ENCODE results near the gene YTHDF1. TPM values are rescaled to one million over a fixed set of nuclear protein-coding genes. Genes with fewer than 3 reads are reported as not detected.
A peak's percentile ranks its signal among the peaks of the same experiment; 100 is the strongest.

The YTHDF1 gene
- total and polyA plus RNA-seq, 2 donors = 18.6 to 38.2 TPM

- no peak overlapping the region for H3K4me3 ChIP-seq (ENCODE audit: low read length in 2 of 2)
- H3K27ac ChIP-seq (ENCODE audit: low read depth in 1 of 2, low read length in 1 of 2) = no peak overlapping the region
- 90% methylated on average over 11 of the region's 11 CpGs for WGBS
- H3K27me3 ChIP-seq (ENCODE audit: control insufficient read depth in 2 of 2, insufficient read depth in 1 of 2, low read length in 1 of 2) = peaks cover 55 to 78% of the 10 kb centered on the region in 2 donors
- H3K36me3 ChIP-seq (ENCODE audit: control insufficient read depth in 2 of 2, insufficient read depth in 2 of 2, low read length in 1 of 2) = no peaks in the 10 kb centered on the region
- H3K4me1 ChIP-seq (ENCODE audit: control insufficient read depth in 2 of 2, insufficient read depth in 2 of 2, low read length in 2 of 2) = peaks cover 0 to 5% of the 10 kb centered on the region in 2 donors
- no peak for DNase-seq (ENCODE audit: low read depth in 6 of 9, low spot score in 9 of 9)
- H3K9me3 ChIP-seq (ENCODE audit: control insufficient read depth in 2 of 2, insufficient read depth in 1 of 2, low read length in 1 of 2) = peaks cover 0 to 4% of the 10 kb centered on the region in 2 donors
Observed at GRCh38 chr20:63180569-63181185, 35.3 kb downstream of the YTHDF1 start.

- WGBS = 30% methylated on average over 14 of the region's 14 CpGs
- Histone ChIP-seq H3K4me3 (ENCODE audit: low read length in 2 of 2) (no peak overlapping the region), H3K9me3 (ENCODE audit: control insufficient read depth in 2 of 2, insufficient read depth in 1 of 2, low read length in 1 of 2) (peaks cover 0 to 4% of the 10 kb centered on the region in 2 donors), H3K36me3 (ENCODE audit: control insufficient read depth in 2 of 2, insufficient read depth in 2 of 2, low read length in 1 of 2) (no peaks in the 10 kb centered on the region), H3K27ac (ENCODE audit: low read depth in 1 of 2, low read length in 1 of 2) (no peak overlapping the region), H3K4me1 (ENCODE audit: control insufficient read depth in 2 of 2, insufficient read depth in 2 of 2, low read length in 2 of 2) (peaks cover 0 to 5% of the 10 kb centered on the region in 2 donors), H3K27me3 (ENCODE audit: control insufficient read depth in 2 of 2, insufficient read depth in 1 of 2, low read length in 1 of 2) (peaks cover 63 to 85% of the 10 kb centered on the region in 2 donors)
- no peak for DNase-seq (ENCODE audit: low read depth in 6 of 9, low spot score in 9 of 9)
Observed at GRCh38 chr20:63179687-63180568, 36.0 kb downstream of the YTHDF1 start.

- Histone ChIP-seq H3K4me3 (ENCODE audit: low read length in 2 of 2) (peak overlapping the region in 1 of 2 donors; percentile 42), H3K9me3 (ENCODE audit: control insufficient read depth in 2 of 2, insufficient read depth in 1 of 2, low read length in 1 of 2) (peaks cover 0 to 4% of the 10 kb centered on the region in 2 donors), H3K4me1 (ENCODE audit: control insufficient read depth in 2 of 2, insufficient read depth in 2 of 2, low read length in 2 of 2) (peaks cover 0 to 5% of the 10 kb centered on the region in 2 donors), H3K27me3 (ENCODE audit: control insufficient read depth in 2 of 2, insufficient read depth in 1 of 2, low read length in 1 of 2) (peaks cover 71 to 94% of the 10 kb centered on the region in 2 donors), H3K27ac (ENCODE audit: low read depth in 1 of 2, low read length in 1 of 2) (no peak overlapping the region), H3K36me3 (ENCODE audit: control insufficient read depth in 2 of 2, insufficient read depth in 2 of 2, low read length in 1 of 2) (no peaks in the 10 kb centered on the region)
- DNase-seq (ENCODE audit: low read depth in 6 of 9, low spot score in 9 of 9) = peak; percentile 18 to 76 (median 42)
- WGBS = 2% methylated on average over 74 of the region's 74 CpGs
Observed at GRCh38 chr20:63178889-63179686, 36.8 kb downstream of the YTHDF1 start.

- peaks cover 0 to 5% of the 10 kb centered on the region in 2 donors for H3K4me1 ChIP-seq (ENCODE audit: control insufficient read depth in 2 of 2, insufficient read depth in 2 of 2, low read length in 2 of 2)
- no peak overlapping the region for H3K27ac ChIP-seq (ENCODE audit: low read depth in 1 of 2, low read length in 1 of 2)
- H3K9me3 ChIP-seq (ENCODE audit: control insufficient read depth in 2 of 2, insufficient read depth in 1 of 2, low read length in 1 of 2) = peaks cover 0 to 4% of the 10 kb centered on the region in 2 donors
- no peak for DNase-seq (ENCODE audit: low read depth in 6 of 9, low spot score in 9 of 9)
- peaks cover 77 to 97% of the 10 kb centered on the region in 2 donors for H3K27me3 ChIP-seq (ENCODE audit: control insufficient read depth in 2 of 2, insufficient read depth in 1 of 2, low read length in 1 of 2)
- 4% methylated on average over 49 of the region's 49 CpGs for WGBS
- H3K4me3 ChIP-seq (ENCODE audit: low read length in 2 of 2) = peak overlapping the region in 1 of 2 donors; percentile 42
- H3K36me3 ChIP-seq (ENCODE audit: control insufficient read depth in 2 of 2, insufficient read depth in 2 of 2, low read length in 1 of 2) = no peaks in the 10 kb centered on the region
Observed at GRCh38 chr20:63178446-63178820, 37.5 kb downstream of the YTHDF1 start.

GRCh38 chr20:63177785-63178445, 38.0 kb downstream of the YTHDF1 start:
- no peaks in the 10 kb centered on the region for H3K36me3 ChIP-seq (ENCODE audit: control insufficient read depth in 2 of 2, insufficient read depth in 2 of 2, low read length in 1 of 2)
- DNase-seq (ENCODE audit: low read depth in 6 of 9, low spot score in 9 of 9) = peak in 1 of 9 donors; percentile 12
- WGBS = 3% methylated on average over 90 of the region's 90 CpGs
- H3K27ac ChIP-seq (ENCODE audit: low read depth in 1 of 2, low read length in 1 of 2) = no peak overlapping the region
- H3K9me3 ChIP-seq (ENCODE audit: control insufficient read depth in 2 of 2, insufficient read depth in 1 of 2, low read length in 1 of 2) = peaks cover 0 to 4% of the 10 kb centered on the region in 2 donors
- H3K27me3 ChIP-seq (ENCODE audit: control insufficient read depth in 2 of 2, insufficient read depth in 1 of 2, low read length in 1 of 2) = peaks cover 82 to 97% of the 10 kb centered on the region in 2 donors
- no peak overlapping the region for H3K4me3 ChIP-seq (ENCODE audit: low read length in 2 of 2)
- H3K4me1 ChIP-seq (ENCODE audit: control insufficient read depth in 2 of 2, insufficient read depth in 2 of 2, low read length in 2 of 2) = peaks cover 0 to 5% of the 10 kb centered on the region in 2 donors

GRCh38 chr20:63177134-63177784, 38.7 kb downstream of the YTHDF1 start:
- peaks cover 0 to 4% of the 10 kb centered on the region in 2 donors for H3K9me3 ChIP-seq (ENCODE audit: control insufficient read depth in 2 of 2, insufficient read depth in 1 of 2, low read length in 1 of 2)
- peaks cover 0 to 5% of the 10 kb centered on the region in 2 donors for H3K4me1 ChIP-seq (ENCODE audit: control insufficient read depth in 2 of 2, insufficient read depth in 2 of 2, low read length in 2 of 2)
- 6% methylated on average over 96 of the region's 96 CpGs for WGBS
- H3K27ac ChIP-seq (ENCODE audit: low read depth in 1 of 2, low read length in 1 of 2) = no peak overlapping the region
- no peak overlapping the region for H3K4me3 ChIP-seq (ENCODE audit: low read length in 2 of 2)
- DNase-seq (ENCODE audit: low read depth in 6 of 9, low spot score in 9 of 9) = no peak
- H3K36me3 ChIP-seq (ENCODE audit: control insufficient read depth in 2 of 2, insufficient read depth in 2 of 2, low read length in 1 of 2) = no peaks in the 10 kb centered on the region
- peaks cover 84 to 97% of the 10 kb centered on the region in 2 donors for H3K27me3 ChIP-seq (ENCODE audit: control insufficient read depth in 2 of 2, insufficient read depth in 1 of 2, low read length in 1 of 2)

GRCh38 chr20:63176427-63177133, 39.4 kb downstream of the YTHDF1 start:
- Histone ChIP-seq H3K4me1 (ENCODE audit: control insufficient read depth in 2 of 2, insufficient read depth in 2 of 2, low read length in 2 of 2) (peaks cover 0 to 5% of the 10 kb centered on the region in 2 donors), H3K27ac (ENCODE audit: low read depth in 1 of 2, low read length in 1 of 2) (no peak overlapping the region), H3K27me3 (ENCODE audit: control insufficient read depth in 2 of 2, insufficient read depth in 1 of 2, low read length in 1 of 2) (peaks cover 83 to 97% of the 10 kb centered on the region in 2 donors), H3K9me3 (ENCODE audit: control insufficient read depth in 2 of 2, insufficient read depth in 1 of 2, low read length in 1 of 2) (peaks cover 0 to 4% of the 10 kb centered on the region in 2 donors), H3K4me3 (ENCODE audit: low read length in 2 of 2) (no peak overlapping the region), H3K36me3 (ENCODE audit: control insufficient read depth in 2 of 2, insufficient read depth in 2 of 2, low read length in 1 of 2) (no peaks in the 10 kb centered on the region)
- no peak for DNase-seq (ENCODE audit: low read depth in 6 of 9, low spot score in 9 of 9)
- WGBS = 11% methylated on average over 49 of the region's 49 CpGs

DNA sequence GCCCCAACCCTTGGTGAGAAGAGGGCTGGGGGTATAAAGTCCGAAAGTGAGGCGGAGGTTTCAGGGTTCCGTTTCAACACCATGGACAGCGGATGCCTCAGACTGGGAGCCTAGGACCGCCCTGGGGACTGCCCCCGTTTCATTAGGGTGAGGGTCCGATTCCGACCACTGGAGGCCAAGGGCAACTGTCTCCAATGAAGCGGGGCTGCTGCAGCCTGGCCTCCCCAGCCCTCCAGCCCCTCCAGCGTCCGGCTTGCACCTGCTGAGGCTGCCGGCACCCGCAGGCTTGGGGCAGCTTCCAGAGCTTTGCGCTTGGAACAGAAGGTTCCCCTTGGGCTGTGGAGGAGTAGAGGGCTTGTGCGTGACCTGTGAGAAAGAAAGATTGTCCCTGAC, 39.9 kb downstream of the YTHDF1 start:
- Histone ChIP-seq H3K4me1 (ENCODE audit: control insufficient read depth in 2 of 2, insufficient read depth in 2 of 2, low read length in 2 of 2) (peaks cover 0 to 5% of the 10 kb centered on the region in 2 donors), H3K4me3 (ENCODE audit: low read length in 2 of 2) (no peak overlapping the region), H3K9me3 (ENCODE audit: control insufficient read depth in 2 of 2, insufficient read depth in 1 of 2, low read length in 1 of 2) (peaks cover 0 to 4% of the 10 kb centered on the region in 2 donors), H3K36me3 (ENCODE audit: control insufficient read depth in 2 of 2, insufficient read depth in 2 of 2, low read length in 1 of 2) (no peaks in the 10 kb centered on the region), H3K27me3 (ENCODE audit: control insufficient read depth in 2 of 2, insufficient read depth in 1 of 2, low read length in 1 of 2) (peaks cover 83 to 97% of the 10 kb centered on the region in 2 donors), H3K27ac (ENCODE audit: low read depth in 1 of 2, low read length in 1 of 2) (no peak overlapping the region)
- WGBS = 8% methylated on average over 15 of the region's 15 CpGs
- DNase-seq (ENCODE audit: low read depth in 6 of 9, low spot score in 9 of 9) = peak in 1 of 9 donors; percentile 34

Data from thymus (tissue), 11 donors.